DND-41 (cell line): ENCODE data around the gene LTF.

Source experiments
- ATAC-seq: fragments of 200-7000 bp; cut with Tn5 transposase; 3 replicates; pipeline ENCODE4 v1.9.1; 2021; ENCODE audit warnings: low read depth; ENCODE audit not compliant: insufficient read depth
- DNase-seq: peaks from one replicate; pipeline ENCODE4 v3.0.0-alpha.2; 2020
- H2AFZ ChIP-seq: 2 replicates; pipeline ENCODE4 v1.6.0; 2012; ENCODE audit warnings: low read depth, low read length
- H3K27ac ChIP-seq: 2 replicates; pipeline ENCODE4 v1.5.1; 2012; ENCODE audit warnings: low read length, inconsistent platforms
- H3K27me3 ChIP-seq: fragments of 200-600 bp; sonication (generic); 2 replicates; pipeline ENCODE4 v1.6.0; 2012; ENCODE audit warnings: low read length, mild to moderate bottlenecking, inconsistent platforms; ENCODE audit not compliant: insufficient read depth, poor library complexity
- H3K36me3 ChIP-seq: 2 replicates; pipeline ENCODE4 v1.5.1; 2012; ENCODE audit warnings: low read length, inconsistent platforms; ENCODE audit not compliant: insufficient read depth
- H3K4me1 ChIP-seq: 2 replicates; pipeline ENCODE4 v1.5.1; 2012; ENCODE audit warnings: mild to moderate bottlenecking, low read length; ENCODE audit not compliant: insufficient read depth
- H3K4me2 ChIP-seq: 2 replicates; pipeline ENCODE4 v1.6.0; 2012; ENCODE audit warnings: mild to moderate bottlenecking, moderate library complexity, low read length, inconsistent platforms; ENCODE audit not compliant: insufficient read depth
- H3K4me3 ChIP-seq, 2 experiments: fragments of 200-600 bp in 1 of 2; shearing (Covaris generic) in 1 of 2; 2 replicates each; pipeline ENCODE4 v1.5.1; 2012 to 2016; ENCODE audit warnings: inconsistent platforms in 2 of 2, low read length in 2 of 2, mild to moderate bottlenecking in 2 of 2, low read depth in 1 of 2, moderate library complexity in 1 of 2
- H3K79me2 ChIP-seq: 2 replicates; pipeline ENCODE4 v1.6.0; 2012; ENCODE audit warnings: low read length, inconsistent platforms; ENCODE audit not compliant: insufficient read depth
- H3K9ac ChIP-seq: 2 replicates; pipeline ENCODE4 v1.6.0; 2012; ENCODE audit warnings: low read depth, mild to moderate bottlenecking, inconsistent platforms, low read length, moderate library complexity
- H3K9me3 ChIP-seq: 2 replicates; pipeline ENCODE4 v1.5.1; 2012; ENCODE audit warnings: low read length, moderate library complexity, mild to moderate bottlenecking, inconsistent platforms; ENCODE audit not compliant: insufficient read depth, severe bottlenecking
- H4K20me1 ChIP-seq: 2 replicates; pipeline ENCODE4 v1.6.0; 2012; ENCODE audit warnings: low read length; ENCODE audit not compliant: insufficient read depth
- CTCF ChIP-seq: IDR thresholded peaks from 2 replicates; pipeline ENCODE4 v1.5.1; 2012; ENCODE audit warnings: borderline replicate concordance, low read length, moderate library complexity, mild to moderate bottlenecking; ENCODE audit not compliant: poor library complexity, severe bottlenecking; ENCODE audit errors: extremely low read depth
- EZH2 ChIP-seq: IDR thresholded peaks from 3 replicates; pipeline ENCODE4 v1.6.1; 2012; ENCODE audit warnings: borderline replicate concordance, low read depth, mild to moderate bottlenecking, moderate library complexity, low read length, inconsistent platforms; ENCODE audit not compliant: severe bottlenecking

Gene LTF

DNA sequence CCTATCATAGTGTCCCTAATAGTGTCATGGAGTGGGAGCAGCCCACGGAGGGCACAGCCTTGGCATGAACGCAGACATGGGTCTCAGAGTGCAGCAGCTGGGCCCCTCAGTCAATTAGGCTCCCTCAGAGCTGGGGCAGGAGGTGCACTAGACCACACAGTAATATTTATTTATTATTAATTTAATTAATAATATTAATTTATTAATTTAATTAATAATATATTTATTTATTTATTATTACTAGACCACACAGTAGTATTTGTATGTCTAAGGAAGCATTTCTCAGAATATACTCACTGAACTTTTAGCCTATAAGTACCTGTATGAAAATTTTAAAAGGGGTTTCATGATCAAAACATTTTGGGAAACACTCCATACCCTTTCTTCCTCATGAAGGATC is 63.1 kb downstream of the LTF start:
- ATAC-seq (no peak), DNase-seq (no peak)
- no peak overlapping the region; the same call in 1 of the 2 replicates for H3K27ac ChIP-seq
- H3K9ac ChIP-seq = no peak overlapping the region
- no peaks in the 10 kb centered on the region for H3K27me3 ChIP-seq
- H3K9me3 ChIP-seq = no peaks in the 10 kb centered on the region
- no peak overlapping the region for H2AFZ ChIP-seq
- H3K4me3 ChIP-seq = no peak overlapping the region
- peaks cover 22% of the 10 kb centered on the region for H3K4me1 ChIP-seq
- H3K36me3 ChIP-seq = no peaks in the 10 kb centered on the region
- H3K4me2 ChIP-seq = no peak overlapping the region
- H3K79me2 ChIP-seq = no peaks in the 10 kb centered on the region
- no peaks in the 10 kb centered on the region for H4K20me1 ChIP-seq
- no peak for TF ChIP-seq CTCF
- TF ChIP-seq EZH2 = no peak

DNA sequence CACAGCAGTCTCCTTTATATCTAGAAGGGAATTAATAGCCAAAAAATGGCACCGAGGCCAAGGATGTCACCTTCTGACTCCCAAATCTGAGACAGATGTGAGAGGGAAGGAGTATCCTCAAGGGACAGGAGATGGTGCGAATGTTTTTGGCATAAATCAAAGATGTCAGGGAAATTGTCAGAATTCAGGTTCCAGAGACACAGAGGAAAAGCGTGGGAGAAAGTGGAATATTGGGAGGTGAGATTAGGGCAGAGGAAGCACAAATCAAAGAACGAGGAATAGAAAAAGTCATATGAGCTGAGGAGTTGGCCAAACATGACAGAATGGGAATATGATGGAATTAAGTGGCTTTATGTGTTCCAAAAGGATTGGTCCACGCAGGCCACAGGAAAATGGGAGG is 63.9 kb downstream of the LTF start:
- no peaks in the 10 kb centered on the region for H3K79me2 ChIP-seq
- no peak overlapping the region for H3K27ac ChIP-seq
- no peak for TF ChIP-seq EZH2
- TF ChIP-seq CTCF = no peak
- H3K4me2 ChIP-seq = no peak overlapping the region
- no peak overlapping the region for H3K9ac ChIP-seq
- peaks cover 29% of the 10 kb centered on the region for H3K4me1 ChIP-seq
- H3K4me3 ChIP-seq = no peak overlapping the region
- no peaks in the 10 kb centered on the region for H4K20me1 ChIP-seq
- DNase-seq (no peak), ATAC-seq (no peak)
- no peaks in the 10 kb centered on the region for H3K27me3 ChIP-seq
- H3K9me3 ChIP-seq = no peaks in the 10 kb centered on the region
- H2AFZ ChIP-seq = no peak overlapping the region
- no peaks in the 10 kb centered on the region for H3K36me3 ChIP-seq

DNA sequence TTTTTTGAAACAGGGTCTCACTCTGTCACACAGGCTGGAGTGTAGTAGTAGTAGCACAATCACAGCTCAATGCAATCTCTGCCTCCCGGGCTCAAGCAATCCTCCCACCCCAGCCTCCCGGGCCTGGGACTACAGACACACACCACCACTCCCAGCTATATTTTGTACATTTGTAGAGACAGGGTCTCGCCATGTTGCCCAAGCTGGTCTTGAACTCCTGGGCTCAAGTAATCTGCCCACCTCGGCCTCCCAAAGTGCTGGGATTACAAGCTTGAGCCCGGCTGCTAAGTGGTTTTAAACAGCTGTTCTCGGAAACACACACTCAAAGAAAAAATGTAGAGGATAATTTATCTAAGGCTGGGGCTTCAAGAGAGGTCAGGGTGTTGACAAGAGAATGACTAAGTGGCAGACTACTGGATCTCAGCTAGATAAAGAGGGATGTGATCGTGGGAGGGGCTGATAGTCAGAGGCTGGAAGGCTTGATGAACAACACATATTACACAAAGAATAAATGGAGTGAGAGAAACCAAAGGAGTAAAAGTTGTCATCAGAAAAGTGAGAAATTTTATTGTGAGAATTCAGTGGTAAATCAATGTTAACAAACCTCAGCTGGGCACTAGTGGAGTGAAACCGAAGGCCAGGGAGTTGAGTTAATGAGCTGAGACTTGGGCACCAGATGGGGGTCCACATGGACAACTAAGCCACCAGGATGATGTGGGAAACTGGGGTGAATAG is 64.5 kb downstream of the LTF start:
- H3K79me2 ChIP-seq = no peaks in the 10 kb centered on the region
- H3K27ac ChIP-seq = peak overlapping the region; percentile 37
- H3K36me3 ChIP-seq = no peaks in the 10 kb centered on the region
- no peak overlapping the region for H3K9ac ChIP-seq
- ATAC-seq = peak; percentile 39; the same call in 2 of the 3 replicates
- DNase-seq = no peak
- H3K9me3 ChIP-seq = no peaks in the 10 kb centered on the region
- no peak for TF ChIP-seq EZH2
- no peak for TF ChIP-seq CTCF
- H4K20me1 ChIP-seq = no peaks in the 10 kb centered on the region
- peaks cover 32% of the 10 kb centered on the region for H3K4me1 ChIP-seq
- H2AFZ ChIP-seq = no peak overlapping the region; the same call in 1 of the 2 replicates
- H3K4me2 ChIP-seq = no peak overlapping the region
- H3K27me3 ChIP-seq = no peaks in the 10 kb centered on the region
- no peak overlapping the region for H3K4me3 ChIP-seq
